ENCODE results near the gene SLC2A10.

SLC2A10 gene

GRCh38 chr20:46703435-46703834 is 6.0 kb upstream of the SLC2A10 start:
- DNase-seq: no peak

DNA sequence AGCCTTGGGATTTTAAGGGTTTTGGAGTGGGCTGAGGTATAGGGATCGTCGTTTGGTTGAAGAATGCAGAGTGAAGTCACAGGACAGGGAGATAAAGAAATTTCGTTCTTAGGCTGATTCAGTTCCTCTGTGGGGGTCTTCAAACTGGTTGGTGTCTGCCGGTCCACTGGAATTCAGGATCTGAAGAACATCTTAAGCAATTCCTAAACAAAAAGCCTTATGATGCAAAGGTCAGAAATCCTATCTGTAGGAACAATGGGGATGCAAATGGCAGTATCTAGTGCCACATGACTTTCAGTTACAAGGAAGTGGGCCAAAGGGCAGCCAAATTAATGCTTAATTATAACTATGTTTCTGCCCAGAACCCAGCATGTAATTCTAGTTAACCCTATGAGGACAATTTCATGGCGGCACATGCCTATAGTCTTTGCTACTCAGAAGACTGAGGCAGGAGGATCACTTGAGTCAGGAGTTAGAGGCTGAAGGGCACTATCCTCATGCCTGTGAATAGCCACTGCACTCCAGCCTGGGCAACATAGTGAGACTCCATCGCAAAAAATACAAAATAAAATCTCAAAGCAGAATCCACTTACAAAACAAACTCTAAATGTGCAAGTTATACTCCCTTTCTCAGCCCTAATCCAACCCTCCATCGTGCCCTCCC is 4.6 kb upstream of the SLC2A10 start:
- no peak for DNase-seq

GRCh38 chr20:46705378-46705729 is 4.1 kb upstream of the SLC2A10 start:
- no peak for DNase-seq

DNA sequence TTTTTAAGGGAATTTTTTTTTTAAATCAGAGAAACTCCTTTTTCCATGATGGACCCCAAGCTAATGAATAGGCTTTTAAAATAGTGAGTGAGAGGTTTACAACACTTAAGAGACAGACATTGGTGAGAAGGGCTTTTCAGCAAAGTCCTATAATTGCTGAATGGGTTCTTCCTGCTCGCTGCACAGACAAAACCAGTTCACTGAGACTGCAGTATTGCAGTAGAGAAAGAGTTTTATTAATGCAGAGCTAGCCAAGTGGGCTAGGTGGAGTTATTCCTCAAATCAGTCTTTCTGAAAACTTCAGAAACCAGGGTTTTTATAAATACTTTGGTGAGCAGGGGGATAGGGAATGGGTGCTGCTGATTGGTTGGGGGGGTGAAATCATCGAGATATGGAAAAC is 3.2 kb upstream of the SLC2A10 start:
- DNase-seq: no peak

DNA sequence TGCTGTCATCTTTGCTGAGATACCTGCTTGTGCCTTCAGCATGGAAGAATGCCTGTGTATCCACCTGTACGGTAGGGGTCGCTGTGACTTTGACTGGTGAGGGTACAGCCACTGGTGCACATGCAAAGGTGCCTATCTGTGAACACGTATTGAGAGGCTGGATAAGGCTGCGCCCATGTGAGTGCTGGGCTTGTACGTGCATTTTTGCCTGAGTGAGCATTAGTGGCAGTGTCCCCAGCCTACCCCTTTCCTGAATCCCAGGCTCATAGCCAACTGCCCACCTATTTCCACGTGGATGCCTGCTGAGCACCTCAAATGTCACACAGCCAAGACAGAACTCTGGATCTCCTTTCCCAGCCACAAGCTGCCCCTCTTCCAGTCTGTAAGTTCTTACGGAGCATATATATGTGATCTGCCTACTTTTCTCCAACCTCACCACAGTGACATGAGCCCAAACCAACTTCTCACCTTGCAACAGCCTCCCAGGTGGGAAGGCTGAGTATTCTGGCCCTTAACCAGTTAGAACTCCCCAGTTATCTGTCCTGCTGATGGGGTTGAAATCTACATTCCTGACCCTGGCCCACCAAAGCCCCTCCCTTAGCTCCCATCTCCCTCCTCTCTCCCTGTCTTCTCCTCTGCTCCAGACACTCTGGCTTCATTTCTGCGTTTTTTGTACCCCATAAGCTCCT is 1.1 kb upstream of the SLC2A10 start:
- no peak for DNase-seq

GRCh38 chr20:46709055-46709458 is 392 bp upstream of the SLC2A10 start:
- no peak for DNase-seq

- no peak for DNase-seq
These were observed 884 bp downstream of the SLC2A10 start for GRCh38 chr20:46710153-46710913.

GRCh38 chr20:46712056-46712636 is 2.7 kb downstream of the SLC2A10 start:
- DNase-seq: no peak

DNA sequence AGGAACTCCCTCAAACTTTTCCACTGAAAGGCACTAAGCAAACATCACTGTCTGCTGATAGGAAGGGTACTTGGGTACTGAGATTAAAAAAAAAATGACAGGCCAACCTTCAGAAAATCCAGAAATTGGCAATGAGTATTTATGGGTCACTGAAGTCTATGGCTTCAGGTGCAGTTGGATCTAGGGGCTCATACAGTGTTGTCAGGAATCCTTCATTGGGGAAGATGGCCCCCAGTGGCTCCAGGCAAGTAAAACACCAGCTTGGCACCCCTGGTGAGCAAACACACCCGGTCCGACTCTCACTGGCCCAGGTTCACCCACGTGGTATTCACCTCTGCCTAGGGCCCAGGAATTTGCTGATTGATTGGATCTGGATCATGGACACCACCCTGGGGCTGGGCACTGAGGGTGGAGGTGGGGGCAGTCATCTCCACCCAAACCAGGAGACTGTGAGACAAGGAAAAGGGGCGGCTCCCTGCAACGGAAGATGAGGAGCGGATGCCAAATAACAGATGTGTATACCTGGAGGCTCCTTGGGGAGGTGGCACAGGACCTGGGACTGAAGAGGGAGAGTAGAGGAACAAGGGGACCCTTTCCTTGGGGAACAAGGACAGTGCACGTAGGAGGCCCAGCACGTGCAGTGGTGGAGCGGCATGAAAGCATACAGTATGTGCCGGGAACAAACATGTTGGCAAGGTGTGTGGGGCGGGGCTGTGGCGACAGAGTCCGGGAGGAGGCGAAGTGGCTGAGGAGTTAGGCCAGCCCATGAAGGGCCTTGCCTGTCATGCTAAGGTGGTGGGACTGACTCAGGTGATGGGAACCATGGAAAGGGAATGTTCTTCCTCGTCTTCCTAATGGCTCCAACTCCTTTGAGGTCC is 4.7 kb downstream of the SLC2A10 start:
- DNase-seq: no peak

- DNase-seq: peak in 1 of 4 experiments; percentile 20
These were observed 5.9 kb downstream of the SLC2A10 start for GRCh38 chr20:46715292-46715756.

DNA sequence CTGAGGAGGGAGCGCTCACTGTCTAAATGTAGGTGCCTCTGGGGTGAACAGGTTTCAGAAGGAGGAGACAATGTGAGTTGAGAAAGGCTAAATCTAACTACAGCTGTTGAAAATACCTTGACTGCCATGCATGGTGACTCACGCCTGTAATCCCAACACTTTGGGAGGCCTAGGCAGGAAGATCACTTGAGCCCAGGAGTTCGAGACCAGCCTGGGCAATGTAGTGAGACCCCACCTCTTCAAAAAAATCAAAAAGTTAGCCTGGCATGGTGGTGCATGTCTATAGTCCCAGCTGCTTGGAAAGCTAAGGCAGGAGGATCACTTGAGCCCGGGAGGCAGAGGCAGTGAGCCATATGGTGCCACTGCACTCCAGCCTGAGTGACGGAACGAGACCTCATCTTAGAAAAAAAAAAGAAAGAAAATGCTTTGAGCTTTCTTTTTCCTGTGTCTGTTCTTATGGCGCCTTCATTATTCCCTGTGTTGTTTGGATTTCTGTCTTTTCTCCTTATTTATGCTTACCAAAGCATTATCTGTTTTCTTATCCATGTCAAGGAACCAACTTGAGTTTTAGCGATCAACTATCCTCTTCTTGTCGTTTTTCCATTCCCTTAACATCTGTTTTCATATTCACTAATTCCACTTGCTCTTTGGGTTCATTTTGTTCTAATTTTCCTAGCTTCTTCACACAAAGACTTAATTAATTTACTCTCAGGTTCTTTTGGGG is 8.5 kb downstream of the SLC2A10 start:
- no peak for DNase-seq

DNA sequence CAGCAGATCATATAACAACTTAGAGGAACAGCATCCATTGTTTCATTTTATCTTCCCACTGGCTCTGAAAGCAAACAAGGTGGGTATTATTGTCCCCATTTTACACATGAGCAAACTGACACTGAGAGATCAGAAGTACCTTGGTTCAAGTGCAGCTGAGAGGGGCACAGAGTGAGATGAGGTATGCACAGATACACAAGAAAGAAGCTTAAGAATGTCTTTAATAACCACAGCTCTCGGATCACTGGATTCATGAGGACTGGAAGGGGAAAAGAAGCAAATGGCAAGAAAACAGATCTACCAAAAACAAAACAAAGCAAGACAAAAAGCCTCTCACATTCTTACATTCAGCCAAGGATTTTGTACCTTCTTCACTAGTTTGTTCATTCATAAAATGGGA is 10.6 kb downstream of the SLC2A10 start:
- no peak for DNase-seq

- DNase-seq: no peak
These were observed 11.5 kb downstream of the SLC2A10 start for GRCh38 chr20:46720776-46721425.

DNA sequence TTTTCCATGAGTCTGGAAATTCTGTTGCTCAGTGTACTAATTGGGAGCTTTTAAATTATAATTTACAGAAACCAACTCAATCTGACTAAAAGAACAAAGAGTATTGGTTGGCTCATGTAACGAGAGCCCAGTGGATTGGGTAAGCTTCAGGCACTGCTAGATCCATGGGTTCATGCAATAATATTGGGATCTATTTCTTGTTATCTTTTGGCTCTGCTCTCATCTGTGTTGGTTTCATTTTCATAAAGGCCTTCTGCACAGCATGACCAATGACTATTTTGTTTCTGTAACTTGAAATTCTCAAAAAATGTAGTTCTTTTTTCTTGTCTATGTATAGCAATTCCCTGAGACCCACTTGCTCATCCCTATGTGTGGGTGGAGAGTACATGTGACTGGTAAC is 12.0 kb downstream of the SLC2A10 start:
- DNase-seq: no peak

DNA sequence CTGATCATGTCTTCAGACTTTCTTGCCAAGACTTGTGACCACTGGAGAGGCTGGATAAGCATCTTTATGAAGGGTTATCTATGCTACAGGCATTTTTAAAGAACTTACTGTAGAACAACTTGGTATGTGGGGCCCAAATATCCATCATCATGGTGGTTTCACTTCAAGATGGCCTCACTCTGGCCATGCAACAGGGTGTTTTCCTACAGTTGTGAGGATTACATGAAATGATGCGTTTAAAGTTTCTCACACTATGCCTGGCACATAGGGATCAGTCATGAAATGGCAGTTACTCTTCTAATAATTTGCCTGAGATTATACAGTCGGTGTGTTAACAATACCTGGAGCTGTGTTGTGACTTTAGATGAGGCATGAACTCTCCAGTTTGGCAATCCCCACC is 13.0 kb downstream of the SLC2A10 start:
- DNase-seq: no peak

- no peak for DNase-seq
These were observed 13.6 kb downstream of the SLC2A10 start for GRCh38 chr20:46723039-46723438.

DNA sequence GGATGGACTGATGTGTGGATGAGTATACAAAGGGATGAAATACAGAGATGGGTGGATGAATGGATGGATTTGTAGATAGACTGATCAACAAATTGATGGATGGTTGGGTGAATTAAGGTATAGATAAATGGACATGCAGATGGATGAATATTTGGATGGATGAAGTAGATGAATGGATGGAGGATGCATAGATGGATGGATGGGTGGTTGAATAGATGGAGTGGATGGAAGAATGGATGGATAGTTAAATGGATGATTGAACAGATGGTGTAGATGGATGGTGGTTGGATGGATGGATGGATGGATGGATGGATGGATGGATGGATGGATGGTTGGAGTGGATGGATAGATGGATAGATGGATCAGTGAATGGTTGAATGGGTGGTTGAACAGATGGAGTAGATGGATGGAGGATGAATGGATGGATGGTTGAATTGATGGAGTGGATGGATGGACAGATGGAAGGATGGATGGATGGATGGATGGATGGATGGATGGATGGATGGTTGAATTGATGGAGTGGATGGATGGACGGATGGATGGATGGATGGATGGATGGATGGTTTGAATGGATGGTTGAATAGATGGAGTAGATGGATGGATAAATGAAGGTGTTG is 15.0 kb downstream of the SLC2A10 start:
- no peak for DNase-seq

GRCh38 chr20:46725186-46726165 is 16.0 kb downstream of the SLC2A10 start:
- DNase-seq: no peak

DNA sequence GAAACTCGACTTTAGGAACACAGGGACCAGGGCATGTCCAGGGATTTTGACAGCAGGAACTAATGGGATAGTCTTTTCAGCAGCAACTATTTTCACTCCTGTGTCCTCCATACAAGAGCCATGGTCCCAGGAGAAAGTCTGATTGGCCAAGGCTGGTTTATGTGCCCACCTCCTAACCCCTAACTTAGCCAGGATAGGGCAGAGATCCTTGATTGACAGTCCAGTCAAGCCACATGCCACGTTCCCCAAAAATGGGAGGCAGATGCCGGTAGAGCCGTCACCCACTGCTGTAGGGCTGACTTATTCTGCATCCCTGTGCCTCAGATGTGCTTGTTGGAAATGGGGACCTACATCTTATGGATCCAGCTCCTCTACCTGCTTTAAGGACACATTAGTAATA is 22.3 kb downstream of the SLC2A10 start:
- DNase-seq: no peak
